ENCODE data around the gene OTOP2. TPM values are rescaled to one million over a fixed set of nuclear protein-coding genes. Genes with fewer than 3 reads are reported as not detected.
A peak's percentile ranks its signal among the peaks of the same experiment; 100 is the strongest.

Gene OTOP2
- total and polyA plus RNA-seq, 9 of the 15 experiments (the other 6 are each of a cell fraction or from before 2014, with no cell fraction given) = 0.04 to 0.36 (median 0.14) TPM; not detected in 1

- TF ChIP-seq TSHZ1 (CRISPR knock-in tag; IDR thresholded peaks at IDR 0.05) = no peak
- no peak for TF ChIP-seq ZNF655 (CRISPR knock-in tag; IDR thresholded peaks at IDR 0.05)
- TF ChIP-seq TOE1 (IDR thresholded peaks at IDR 0.05; ENCODE audit: borderline replicate concordance) = peak; percentile 79
- peak; percentile 81; the same call in 1 of the 2 replicates for TF ChIP-seq TOE1 (CRISPR knock-in tag; IDR thresholded peaks at IDR 0.05; ENCODE audit: borderline replicate concordance, low read depth)
- TF ChIP-seq SMC3 (conservative IDR thresholded peaks at IDR 0.05; ENCODE audit: insufficient read depth, low read depth, low read length) = peak; percentile 90
- TF ChIP-seq CBFA2T3 (IDR thresholded peaks at IDR 0.05) = peak; percentile 32
- TF ChIP-seq ZBTB1 (CRISPR knock-in tag; IDR thresholded peaks at IDR 0.05; ENCODE audit: borderline replicate concordance, low read depth) = no peak
- no peak for TF ChIP-seq U2AF2 (optimal IDR thresholded peaks at IDR 0.05; ENCODE audit: low read depth, low read length)
- no peak for TF ChIP-seq GTF2E2 (tag; IDR thresholded peaks at IDR 0.05)
- TF ChIP-seq GMEB1 (CRISPR knock-in tag; IDR thresholded peaks at IDR 0.05) = no peak
- TF ChIP-seq HDAC6 (IDR thresholded peaks at IDR 0.05; ENCODE audit: low read depth, low read length) = no peak
- no peak for TF ChIP-seq HMG20A (CRISPR knock-in tag; conservative IDR thresholded peaks at IDR 0.05)
- no peak for TF ChIP-seq ZNF146 (CRISPR knock-in tag; IDR thresholded peaks at IDR 0.05; ENCODE audit: unreplicated experiment)
- peak in 1 of 2 experiments; percentile 37 for TF ChIP-seq AFF1 (IDR thresholded peaks at IDR 0.05; ENCODE audit: low read depth in 1 of 2, partially characterized antibody in 2 of 2)
- TF ChIP-seq KLF10 (CRISPR knock-in tag; IDR thresholded peaks at IDR 0.05) = no peak
- no peak for TF ChIP-seq ZNF274 (IDR thresholded peaks at IDR 0.05; ENCODE audit: borderline replicate concordance, low read depth, low read length)
These were observed 36.7 kb downstream of the OTOP2 start (continued) for GRCh38 chr17:74960570-74961342.
